HepG2 (cell line): ENCODE data around the gene GALNT17. TPM values are rescaled to one million over a fixed set of nuclear protein-coding genes. Genes with fewer than 3 reads are reported as not detected.

Experiments used
- ATAC-seq: fragments of 200-7000 bp; cut with Tn5 transposase; 3 replicates; pipeline ENCODE4 v1.9.1; 2020; ENCODE audit warnings: mild to moderate bottlenecking, moderate library complexity
- BruUV-seq: library from RNA; stranded (reverse); fragments of 400-500 nt; replicated peaks from 2 replicates; lab custom pipeline; 2021; lab: Mats Ljungman, UMichigan
- CTCF ChIA-PET: fragments of 300-600 bp; formaldehyde crosslinking; extraction: SDS; loops from one replicate; lab custom pipeline; 2021; ENCODE audit warnings: low total read pairs, inconsistent platforms, low intra/inter-chr PET ratio; lab: Yijun Ruan, JAX
- POLR2A ChIA-PET: fragments of 350-600 bp; sonication (Branson Sonifier 250); formaldehyde crosslinking; loops from one replicate; lab custom pipeline; 2020; ENCODE audit warnings: antibody characterized with exemption, inconsistent platforms; lab: Yijun Ruan, JAX
- DNase-seq: peaks from one replicate; pipeline ENCODE4 v3.0.0-alpha.2; 2015; ENCODE audit warnings: low spot score
- FAIRE-seq: peaks from 3 replicates; lab custom pipeline; 2011; peaks lifted over from hg19 to GRCh38; lab: Jason Lieb, UNC
- H2AFZ ChIP-seq: one replicate; pipeline ENCODE4 v1.6.1; 2011; ENCODE audit warnings: low read length, inconsistent platforms
- H3K27ac ChIP-seq: fragments of 300-600 bp; 3 replicates; pipeline ENCODE4 v1.8.0; 2011; ENCODE audit warnings: mixed run types, mild to moderate bottlenecking, mixed read lengths, low read length, inconsistent platforms; ENCODE audit not compliant: insufficient read depth; ENCODE audit errors: extremely low read length
- H3K27me3 ChIP-seq, 2 experiments: fragments of 200-600 bp in 1 of 2; 2 replicates in 1 of 2; 3 replicates in 1 of 2; pipeline versions ENCODE4 v1.6.0 to v1.8.0; 2011; ENCODE audit warnings: low read length in 2 of 2, mild to moderate bottlenecking in 2 of 2, moderate library complexity in 2 of 2, inconsistent platforms in 1 of 2; ENCODE audit not compliant: insufficient read depth in 2 of 2, control insufficient read depth in 1 of 2
- H3K36me3 ChIP-seq, 2 experiments: fragments of 200-600 bp in 1 of 2; replicated peaks in 1 of 2; 2 replicates in 1 of 2; 3 replicates in 1 of 2; pipeline versions ENCODE4 v1.5.1 to v1.8.0; 2011; ENCODE audit warnings: low read length in 2 of 2, inconsistent platforms in 1 of 2; ENCODE audit not compliant: insufficient read depth in 2 of 2, control insufficient read depth in 1 of 2
- H3K4me1 ChIP-seq: 2 replicates; pipeline ENCODE4 v1.5.1; 2012; ENCODE audit warnings: low read length, inconsistent platforms; ENCODE audit not compliant: insufficient read depth
- H3K4me2 ChIP-seq: 2 replicates; pipeline ENCODE4 v1.6.0; 2011; ENCODE audit warnings: low read depth, low read length, inconsistent platforms
- H3K4me3 ChIP-seq, 3 experiments: fragments of 200-600 bp in 1 of 3; sonication (generic), shearing (Covaris generic) in 1 of 3; replicated peaks in 1 of 3; 2 replicates each; pipeline ENCODE4 v1.5.1; 2011 to 2016; ENCODE audit warnings: low read length in 3 of 3, inconsistent platforms in 2 of 3, low read depth in 2 of 3, mild to moderate bottlenecking in 2 of 3, control low read depth in 1 of 3, mixed read lengths in 1 of 3; ENCODE audit not compliant: insufficient read depth in 1 of 3
- H3K79me2 ChIP-seq: one replicate; pipeline ENCODE4 v1.6.1; 2011; ENCODE audit warnings: low read length, inconsistent platforms; ENCODE audit not compliant: insufficient read depth
- H3K9ac ChIP-seq: 2 replicates; pipeline ENCODE4 v1.6.0; 2011; ENCODE audit warnings: mild to moderate bottlenecking, low read depth, low read length, inconsistent platforms; ENCODE audit not compliant: insufficient read depth
- H3K9me3 ChIP-seq: 2 replicates; pipeline ENCODE4 v1.5.1; 2012; ENCODE audit warnings: mild to moderate bottlenecking, low read length
- H4K20me1 ChIP-seq: 2 replicates; pipeline ENCODE4 v1.6.0; 2011; ENCODE audit warnings: inconsistent platforms, mild to moderate bottlenecking, low read length, moderate library complexity; ENCODE audit not compliant: insufficient read depth
- TOE1 ChIP-seq: sonication (generic); formaldehyde crosslinking; IDR thresholded peaks from 2 replicates; pipeline ENCODE4 v1.4.0; 2020; ENCODE audit warnings: mild to moderate bottlenecking, missing genetic modification reagents
- ZKSCAN8 ChIP-seq: IDR thresholded peaks from 2 replicates; pipeline ENCODE4 v1.6.1; 2016; ENCODE audit warnings: borderline replicate concordance, missing genetic modification reagents, missing compliant biosample characterization
- WGBS: methylation state at CpG from one replicate; pipeline ENCODE4 v1.1.6; 2017; ENCODE audit warnings: low lambda C conversion rate; 5-methylcytosine and 5-hydroxymethylcytosine counted together
- in situ Hi-C: cut with HindIII; loops from 2 replicates; pipeline ENCODE4 v1.10.0; 2017; ENCODE audit warnings: low pct_unique_long_range_greater_than_20kb; ENCODE audit not compliant: extremely low pct_ligation_motif_present
- intact Hi-C: fragments of 100-400 bp; cut with micrococcal nuclease; formaldehyde crosslinking; loops from one replicate; pipeline ENCODE4 v1.10.0; 2022; ENCODE audit not compliant: unreplicated experiment
- polyA plus RNA-seq, 8 experiments: library from polyadenylated mRNA; depleted of rRNA in 3 of 8; stranded (reverse) in 7 of 8; unstranded in 1 of 8; fragments of >200 nt; fragmentation: Illumina TruSeq in 4 of 8; extraction: Trizol in 4 of 8; gene quantifications; 2 replicates each; pipeline versions ENCODE4 v1.2.1 to v1.2.3, GENCODE V29; 2011 to 2016; ENCODE audit warnings: low read depth in 4 of 8, missing spikeins in 1 of 8, mixed read lengths in 1 of 8; ENCODE audit not compliant: insufficient read depth in 1 of 8
- total RNA-seq, 5 experiments: library from RNA; depleted of rRNA; stranded (reverse); fragments of >200 nt; fragmentation: Illumina TruSeq; extraction: Trizol; gene quantifications; 2 replicates each; pipeline ENCODE4 v1.2.3, GENCODE V29; 2016; ENCODE audit warnings: low read depth in 1 of 5
- TF ChIP-seq, protein P1 (sequence below): sonication (generic); formaldehyde crosslinking; IDR thresholded peaks from 2 replicates; pipeline ENCODE4 v1.4.0; 2020; ENCODE audit warnings: missing genetic modification reagents, mild to moderate bottlenecking, borderline replicate concordance
- TF ChIP-seq, protein P2 (sequence below), 2 experiments: sonication (generic) in 1 of 2; formaldehyde crosslinking in 1 of 2; IDR thresholded peaks; 2 replicates each; pipeline versions ENCODE4 v1.4.0 to v1.6.1; 2018 to 2020; ENCODE audit warnings: missing genetic modification reagents in 2 of 2, borderline replicate concordance in 1 of 2, low read depth in 1 of 2, mild to moderate bottlenecking in 1 of 2, missing biosample characterization in 1 of 2

The GALNT17 gene
- total and polyA plus RNA-seq, 2 of the 13 experiments (the other 11 are each of a cell fraction or from before 2014, with no cell fraction given): not detected

GRCh38 chr7:71615017-71615416 is 483.1 kb downstream of the GALNT17 start (continued):
- TF ChIP-seq, protein P1, sequence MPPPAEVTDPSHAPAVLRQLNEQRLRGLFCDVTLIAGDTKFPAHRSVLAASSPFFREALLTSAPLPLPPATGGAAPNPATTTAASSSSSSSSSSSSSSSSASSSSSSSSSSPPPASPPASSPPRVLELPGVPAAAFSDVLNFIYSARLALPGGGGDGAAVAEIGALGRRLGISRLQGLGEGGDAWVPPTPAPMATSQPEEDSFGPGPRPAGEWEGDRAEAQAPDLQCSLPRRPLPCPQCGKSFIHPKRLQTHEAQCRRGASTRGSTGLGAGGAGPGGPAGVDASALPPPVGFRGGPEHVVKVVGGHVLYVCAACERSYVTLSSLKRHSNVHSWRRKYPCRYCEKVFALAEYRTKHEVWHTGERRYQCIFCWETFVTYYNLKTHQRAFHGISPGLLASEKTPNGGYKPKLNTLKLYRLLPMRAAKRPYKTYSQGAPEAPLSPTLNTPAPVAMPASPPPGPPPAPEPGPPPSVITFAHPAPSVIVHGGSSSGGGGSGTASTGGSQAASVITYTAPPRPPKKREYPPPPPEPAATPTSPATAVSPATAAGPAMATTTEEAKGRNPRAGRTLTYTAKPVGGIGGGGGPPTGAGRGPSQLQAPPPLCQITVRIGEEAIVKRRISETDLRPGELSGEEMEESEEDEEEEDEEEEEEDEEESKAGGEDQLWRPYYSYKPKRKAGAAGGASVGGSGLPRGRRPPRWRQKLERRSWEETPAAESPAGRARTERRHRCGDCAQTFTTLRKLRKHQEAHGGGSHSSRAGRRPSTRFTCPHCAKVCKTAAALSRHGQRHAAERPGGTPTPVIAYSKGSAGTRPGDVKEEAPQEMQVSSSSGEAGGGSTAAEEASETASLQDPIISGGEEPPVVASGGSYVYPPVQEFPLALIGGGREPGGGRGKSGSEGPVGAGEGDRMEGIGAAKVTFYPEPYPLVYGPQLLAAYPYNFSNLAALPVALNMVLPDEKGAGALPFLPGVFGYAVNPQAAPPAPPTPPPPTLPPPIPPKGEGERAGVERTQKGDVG (CRISPR knock-in tag): no peak

- 25% methylated on average over 3 of the region's 3 CpGs for WGBS
- POLR2A ChIA-PET: no interaction called here
- H4K20me1 ChIP-seq: no peaks in the 10 kb centered on the region
Measured at GRCh38 chr7:71616217-71616616, 484.3 kb downstream of the GALNT17 start.

More at GRCh38 chr7:71616217-71616616, 484.3 kb downstream of the GALNT17 start:
- no peaks in the 10 kb centered on the region for H3K79me2 ChIP-seq
- BruUV-seq: no TSS peak
- in situ Hi-C loops (no loop called here), intact Hi-C loops (no loop called here)
- ATAC-seq: no peak
- no peak overlapping the region for H3K27ac ChIP-seq
- FAIRE-seq: no peak
- no peak overlapping the region for H3K4me2 ChIP-seq
- no peaks in the 10 kb centered on the region for H3K36me3 ChIP-seq
- no peak overlapping the region for H3K9ac ChIP-seq
- no peak for DNase-seq
- H2AFZ ChIP-seq: no peak overlapping the region
- CTCF ChIA-PET: no interaction called here
- no peaks in the 10 kb centered on the region for H3K9me3 ChIP-seq
- TF ChIP-seq TOE1 (CRISPR knock-in tag) (no peak), ZKSCAN8 (CRISPR knock-in tag) (no peak)
- TF ChIP-seq, protein P2, sequence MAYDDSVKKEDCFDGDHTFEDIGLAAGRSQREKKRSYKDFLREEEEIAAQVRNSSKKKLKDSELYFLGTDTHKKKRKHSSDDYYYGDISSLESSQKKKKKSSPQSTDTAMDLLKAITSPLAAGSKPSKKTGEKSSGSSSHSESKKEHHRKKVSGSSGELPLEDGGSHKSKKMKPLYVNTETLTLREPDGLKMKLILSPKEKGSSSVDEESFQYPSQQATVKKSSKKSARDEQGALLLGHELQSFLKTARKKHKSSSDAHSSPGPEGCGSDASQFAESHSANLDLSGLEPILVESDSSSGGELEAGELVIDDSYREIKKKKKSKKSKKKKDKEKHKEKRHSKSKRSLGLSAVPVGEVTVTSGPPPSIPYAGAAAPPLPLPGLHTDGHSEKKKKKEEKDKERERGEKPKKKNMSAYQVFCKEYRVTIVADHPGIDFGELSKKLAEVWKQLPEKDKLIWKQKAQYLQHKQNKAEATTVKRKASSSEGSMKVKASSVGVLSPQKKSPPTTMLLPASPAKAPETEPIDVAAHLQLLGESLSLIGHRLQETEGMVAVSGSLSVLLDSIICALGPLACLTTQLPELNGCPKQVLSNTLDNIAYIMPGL (CRISPR knock-in tag; IDR thresholded peaks at IDR 0.05; ENCODE audit: borderline replicate concordance in 1 of 2, low read depth in 1 of 2): no peak
- no peaks in the 10 kb centered on the region for H3K27me3 ChIP-seq
- no peaks in the 10 kb centered on the region for H3K4me1 ChIP-seq
- H3K4me3 ChIP-seq: no peak overlapping the region
